NCI-H774 (cell line): Measurements from ENCODE around the gene CPLANE1.
"Not testable (repeated sequence)": the region's sequence is repeated elsewhere in the genome, so short reads cannot be mapped to it uniquely, and the experiment has no call there.

Source experiments
- DNase-seq: peaks from one replicate; lab custom pipeline; 2025; lab: John Stamatoyannopoulos, UW

Gene CPLANE1

GRCh38 chr5:37208883-37209797, 40.0 kb downstream of the CPLANE1 start:
- no peak for DNase-seq

DNA sequence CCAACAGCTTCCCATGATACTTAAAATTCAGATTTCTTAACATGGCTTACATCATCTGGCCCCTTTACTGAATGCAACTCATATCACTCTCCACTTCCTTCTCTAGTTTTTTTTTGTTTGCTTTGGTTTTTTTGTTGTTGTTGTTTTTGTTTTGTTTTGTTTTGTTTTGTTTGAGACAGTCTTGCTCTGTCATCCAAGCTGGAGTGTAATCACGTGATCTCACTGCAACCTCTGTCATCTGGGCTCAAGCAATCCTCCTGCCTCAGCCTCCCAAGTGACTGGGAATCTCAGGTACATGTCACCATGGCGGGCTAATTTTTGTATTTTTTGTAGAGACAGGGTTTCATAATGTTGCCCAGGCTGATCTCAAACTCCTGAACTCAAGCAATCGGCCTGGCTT, 41.4 kb downstream of the CPLANE1 start:
- no peak for DNase-seq

- no peak for DNase-seq
Measured at GRCh38 chr5:37206736-37207135, 42.4 kb downstream of the CPLANE1 start.

DNA sequence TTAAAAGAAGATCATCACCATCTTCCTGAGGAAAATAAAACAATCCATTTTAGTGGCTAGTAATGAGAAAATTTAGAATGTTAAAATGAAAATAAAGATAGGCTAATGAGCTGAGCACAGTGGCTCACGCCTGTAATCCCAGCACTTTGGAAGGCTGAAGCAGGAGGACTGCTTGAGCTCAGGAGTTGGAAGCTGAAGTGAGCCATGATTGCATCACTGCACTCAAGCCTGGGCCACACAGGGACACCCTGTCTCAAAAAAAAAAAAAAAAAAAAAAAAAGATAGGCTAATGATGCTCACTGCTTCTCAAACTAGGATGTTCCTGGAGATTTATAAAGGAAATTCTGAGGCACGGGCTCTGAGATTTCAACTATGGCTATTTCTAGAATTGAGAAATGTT, 50.3 kb downstream of the CPLANE1 start:
- no peak for DNase-seq

GRCh38 chr5:37198061-37198460, 51.1 kb downstream of the CPLANE1 start:
- no peak for DNase-seq

DNA sequence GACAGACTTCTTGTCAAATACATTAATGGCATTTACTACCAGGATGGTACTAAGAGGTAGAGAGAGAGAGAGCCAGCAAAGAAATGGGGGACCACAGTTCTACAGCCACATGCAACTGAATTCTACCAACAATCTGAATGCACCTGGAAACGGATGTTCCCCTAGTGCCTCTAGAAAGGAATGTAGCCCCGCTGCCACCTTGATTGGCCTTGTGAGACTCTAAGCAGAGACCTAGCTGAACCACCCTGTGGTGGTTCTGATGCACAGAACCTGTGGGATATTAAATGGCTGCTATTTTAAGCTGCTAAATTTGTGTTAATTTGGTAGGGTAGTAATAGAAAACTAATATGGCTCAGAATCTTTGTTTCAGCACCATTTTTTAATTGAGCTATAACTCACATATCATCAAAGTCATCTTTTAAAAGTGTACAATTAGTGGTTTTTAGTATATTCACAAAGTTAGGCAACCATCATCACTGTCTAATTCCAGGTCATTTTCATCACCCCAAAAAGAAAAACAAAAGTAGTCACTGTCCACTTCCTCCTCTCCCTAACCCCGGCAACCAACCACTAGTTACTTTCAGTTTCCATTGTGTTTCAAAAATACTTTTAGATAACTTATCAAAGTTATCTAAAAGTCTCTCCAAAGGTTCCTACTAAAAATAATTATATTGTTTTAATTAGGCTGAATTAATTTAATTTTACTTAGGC, 51.7 kb downstream of the CPLANE1 start:
- DNase-seq, result no peak

GRCh38 chr5:37190592-37190991, 58.6 kb downstream of the CPLANE1 start:
- no peak for DNase-seq

DNA sequence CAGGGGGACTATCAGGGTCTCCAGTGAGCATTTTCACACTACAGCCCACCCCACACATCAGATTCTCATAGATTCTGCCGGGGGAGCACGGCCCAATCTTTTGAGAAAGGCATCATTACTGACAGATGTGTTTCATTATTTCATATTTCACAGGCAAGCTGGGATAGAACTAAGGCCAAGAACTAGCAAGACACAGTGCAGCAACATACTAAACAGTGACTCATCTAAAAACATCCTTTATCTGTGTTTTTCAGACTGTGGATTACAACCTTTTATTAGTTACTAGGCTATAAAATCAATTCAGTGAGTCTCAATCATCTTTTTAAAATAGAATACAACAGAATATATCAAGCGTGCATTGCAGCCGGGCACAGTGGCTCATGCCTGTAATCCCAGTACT, 59.8 kb downstream of the CPLANE1 start:
- DNase-seq, result no peak

GRCh38 chr5:37187465-37187977, 61.7 kb downstream of the CPLANE1 start:
- DNase-seq, result no peak

DNA sequence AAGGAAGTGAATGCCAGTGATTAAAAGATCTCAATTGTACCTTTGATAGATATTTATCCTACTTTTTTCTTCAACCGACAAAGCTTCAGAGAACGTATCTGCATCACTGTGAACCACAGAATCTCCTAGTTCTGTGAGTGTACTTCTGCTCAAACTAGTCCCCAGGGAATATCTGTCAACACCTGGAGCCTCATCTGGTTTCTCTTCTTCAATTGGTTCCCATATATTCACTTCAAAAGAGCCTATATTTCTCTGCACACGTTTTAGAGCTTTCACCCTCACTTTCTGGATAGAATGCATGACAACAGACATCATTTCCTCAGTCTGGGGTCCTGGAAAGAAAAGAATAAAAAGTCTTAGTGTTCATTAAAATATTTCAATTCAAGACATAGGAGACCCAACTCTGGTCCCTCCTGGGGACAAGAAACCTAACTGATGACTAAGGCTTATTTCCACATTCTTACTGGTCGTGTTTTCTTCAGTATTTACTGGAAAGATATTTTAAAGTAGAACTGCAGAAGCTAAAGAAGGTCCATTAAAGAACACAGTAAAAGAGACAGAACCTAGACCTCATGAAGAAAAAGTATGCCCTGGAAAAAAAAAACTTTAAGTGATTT, 64.3 kb downstream of the CPLANE1 start:
- no peak for DNase-seq

DNA sequence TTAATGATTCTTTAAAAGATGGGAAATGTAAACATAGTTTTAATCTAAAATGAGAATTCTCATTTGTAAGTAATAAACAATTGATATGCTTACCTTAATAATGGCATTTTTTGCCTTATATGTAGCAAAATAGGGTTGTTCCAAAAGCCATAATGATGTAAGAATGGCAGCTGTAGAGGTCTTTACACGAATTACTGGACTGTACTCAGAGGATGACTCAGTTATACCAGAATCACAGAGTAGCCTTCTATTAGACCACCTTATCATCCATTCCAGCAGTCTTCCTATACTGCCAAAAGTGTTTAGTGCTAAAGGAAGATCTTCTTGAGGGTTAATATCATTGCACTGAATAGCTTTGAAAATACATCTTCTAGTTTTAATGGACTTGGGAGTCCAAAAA, 66.5 kb downstream of the CPLANE1 start:
- no peak for DNase-seq

DNA sequence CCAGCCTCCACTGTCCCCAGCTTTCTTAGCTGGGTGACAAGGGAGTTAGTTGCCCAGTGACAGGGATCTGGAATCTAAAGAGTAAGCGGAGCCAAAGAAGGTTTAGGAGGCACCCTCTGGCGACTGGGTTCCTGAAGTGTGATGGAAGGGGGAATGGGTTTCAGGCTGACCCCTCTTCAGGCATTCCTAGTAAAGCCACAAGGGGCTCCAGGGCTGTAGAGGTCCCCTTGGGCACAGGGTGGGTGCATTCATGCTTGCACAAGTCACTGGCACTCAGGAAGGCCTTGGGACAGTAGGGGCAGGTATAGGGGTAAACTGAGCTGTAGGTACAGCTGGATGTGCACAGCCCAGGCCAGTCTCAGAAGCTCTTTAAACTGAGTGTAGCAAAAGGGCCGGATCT, 74.2 kb downstream of the CPLANE1 start:
- no peak for DNase-seq

DNA sequence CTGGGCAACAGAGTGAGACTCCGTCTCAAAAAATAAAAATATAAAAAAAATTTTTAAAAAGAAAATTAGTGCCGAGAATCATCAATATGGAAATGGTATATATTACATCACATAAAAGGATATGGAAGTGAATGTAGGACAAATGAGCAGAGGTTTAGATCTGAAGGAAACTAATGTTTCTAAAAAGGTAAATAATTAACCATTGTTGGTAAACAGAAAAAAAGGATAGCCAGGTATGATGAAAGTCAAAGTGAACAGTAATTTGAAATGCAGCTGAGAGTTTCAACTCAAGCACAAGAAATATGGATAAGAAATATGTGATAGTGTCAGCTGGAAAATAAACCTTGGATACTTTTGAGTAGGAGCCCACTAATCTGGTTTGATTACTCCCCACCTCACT, 76.2 kb downstream of the CPLANE1 start:
- no peak for DNase-seq

GRCh38 chr5:37170856-37171255, 78.3 kb downstream of the CPLANE1 start:
- no peak for DNase-seq

GRCh38 chr5:37166197-37166596, 83.0 kb downstream of the CPLANE1 start:
- no peak for DNase-seq

- no peak for DNase-seq
Measured at GRCh38 chr5:37165761-37166160, 83.4 kb downstream of the CPLANE1 start.

DNA sequence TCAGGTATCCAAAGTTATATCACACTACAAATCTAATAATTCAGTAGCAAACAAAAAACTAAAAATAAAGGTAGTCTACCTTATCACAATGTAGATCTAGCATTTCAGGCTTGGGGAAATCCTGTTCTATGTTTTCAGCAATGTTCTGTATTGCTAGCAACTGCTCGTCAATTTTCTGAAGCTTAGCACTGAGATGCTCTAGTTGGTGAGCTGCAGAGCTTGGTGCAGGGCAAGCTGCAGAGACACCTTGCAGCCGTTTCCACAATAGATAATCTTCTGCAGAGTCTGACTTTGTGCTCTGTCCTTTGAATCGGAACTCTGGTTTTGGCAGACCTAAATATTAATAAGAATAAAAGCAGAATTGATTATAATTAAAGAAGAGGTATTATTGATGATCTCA, 95.5 kb downstream of the CPLANE1 start:
- DNase-seq, result no peak

DNA sequence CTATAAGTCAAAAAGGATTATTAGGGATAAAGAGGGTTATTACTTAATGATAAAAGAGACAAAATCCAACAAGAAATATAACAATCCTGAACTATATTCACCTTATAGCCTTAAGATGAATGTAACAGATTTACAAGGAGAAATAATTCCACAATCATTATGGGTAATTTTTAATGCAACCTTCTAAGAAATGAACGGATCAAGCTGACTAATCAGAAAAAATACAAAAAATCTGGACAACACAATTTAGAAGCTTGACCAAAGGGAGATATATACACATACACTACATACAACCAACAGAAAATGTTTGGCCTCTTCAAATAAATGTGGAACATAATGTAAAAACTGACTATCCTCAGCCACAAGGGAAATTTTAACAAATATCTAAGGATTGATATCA, 102.3 kb downstream of the CPLANE1 start:
- no peak for DNase-seq

- DNase-seq, result no peak
Measured at GRCh38 chr5:37136694-37137093, 112.5 kb downstream of the CPLANE1 start.

DNA sequence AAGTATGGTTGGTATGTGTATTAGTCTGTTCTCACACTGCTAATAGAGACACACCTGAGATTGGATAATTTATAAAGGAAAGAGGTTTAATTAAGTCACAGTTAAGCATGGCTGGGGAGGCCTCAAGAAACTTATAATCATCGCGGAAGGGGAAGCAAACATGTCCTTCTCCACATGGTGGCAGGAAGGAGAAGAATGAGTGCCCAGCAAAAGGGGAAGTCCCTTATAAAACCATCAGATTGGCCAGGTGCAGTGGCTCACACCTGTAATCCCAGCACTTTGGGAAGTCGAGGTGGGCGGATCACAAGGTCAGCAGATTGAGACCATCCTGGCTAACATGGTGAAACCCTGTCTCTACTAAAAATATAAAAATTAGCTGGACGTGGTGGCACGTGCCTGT, 113.9 kb downstream of the CPLANE1 start:
- not testable (repeated sequence) for DNase-seq

DNA sequence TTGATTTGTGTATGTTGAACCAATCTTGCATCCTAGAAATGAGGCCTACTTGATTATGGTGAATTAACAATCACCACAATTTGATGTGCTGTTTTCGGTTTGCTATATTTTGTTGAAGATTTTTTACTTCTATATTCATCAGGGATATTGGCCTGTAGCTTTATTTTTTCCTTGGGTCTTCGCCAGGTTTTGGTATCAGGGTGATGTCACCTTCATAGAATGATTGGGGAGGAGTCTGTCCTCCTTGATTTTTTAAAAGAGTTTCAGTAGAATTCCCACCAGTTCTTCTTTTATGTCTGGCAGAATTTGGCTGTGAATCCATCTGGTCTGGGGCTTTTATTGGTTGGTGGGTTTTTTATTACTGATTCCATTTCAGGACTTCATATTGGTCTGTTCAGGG, 115.2 kb downstream of the CPLANE1 start:
- DNase-seq, result no peak

- no peak for DNase-seq
Measured at GRCh38 chr5:37132646-37133045, 116.5 kb downstream of the CPLANE1 start.

- no peak for DNase-seq
Measured at GRCh38 chr5:37121465-37121864, 127.7 kb downstream of the CPLANE1 start.
